CD14-positive monocyte (primary cell): ENCODE data around the gene PIGBOS1. TPM values are rescaled to one million over a fixed set of nuclear protein-coding genes. Genes with fewer than 3 reads are reported as not detected.

Experiments
- DNase-seq, 3 donors: peaks; one replicate each; pipeline ENCODE4 v3.0.0-alpha.2; 2011 to 2022
- H2AFZ ChIP-seq: 2 replicates; pipeline ENCODE4 v1.6.0; 2012; ENCODE audit warnings: mild to moderate bottlenecking, low read depth, low read length, inconsistent platforms; ENCODE audit not compliant: insufficient read depth, poor library complexity, severe bottlenecking
- H3K27ac ChIP-seq, 2 donors: 1 replicate in 1 of 2; 2 replicates in 1 of 2; pipeline ENCODE4 v1.5.1; 2012 to 2013; ENCODE audit warnings: low read length in 2 of 2, control low read depth in 1 of 2, inconsistent platforms in 1 of 2, low read depth in 1 of 2, mild to moderate bottlenecking in 1 of 2
- H3K27me3 ChIP-seq, 2 donors: one replicate each; pipeline versions ENCODE4 v1.6.0 to v1.6.1; 2011 to 2013; ENCODE audit warnings: low read length in 2 of 2; ENCODE audit not compliant: control insufficient read depth in 2 of 2, insufficient read depth in 2 of 2
- H3K36me3 ChIP-seq, 2 donors: replicated peaks in 1 of 2; 1 replicate in 1 of 2; 2 replicates in 1 of 2; pipeline versions ENCODE4 v1.5.1 to v1.6.1; 2012 to 2013; ENCODE audit warnings: low read length in 2 of 2, control low read depth in 1 of 2, inconsistent platforms in 1 of 2, mild to moderate bottlenecking in 1 of 2; ENCODE audit not compliant: insufficient read depth in 2 of 2, control insufficient read depth in 1 of 2
- H3K4me1 ChIP-seq, 2 donors: 1 replicate in 1 of 2; 2 replicates in 1 of 2; pipeline versions ENCODE4 v1.5.1 to v1.6.1; 2012 to 2013; ENCODE audit warnings: low read length in 2 of 2, control low read depth in 1 of 2, inconsistent platforms in 1 of 2, mild to moderate bottlenecking in 1 of 2, moderate library complexity in 1 of 2; ENCODE audit not compliant: insufficient read depth in 2 of 2, control insufficient read depth in 1 of 2
- H3K4me2 ChIP-seq: replicated peaks from 2 replicates; pipeline ENCODE3; 2012; ENCODE audit warnings: low read length, moderate library complexity, mild to moderate bottlenecking; ENCODE audit not compliant: poor library complexity, severe bottlenecking; ENCODE audit errors: extremely low read depth
- H3K4me3 ChIP-seq, 3 experiments: fragments of 200-600 bp in 1 of 3; sonication (generic) in 1 of 3; replicated peaks in 1 of 3; 1 replicate in 2 of 3; 2 replicates in 1 of 3; pipeline ENCODE4 v1.5.1; 2011 to 2013; ENCODE audit warnings: low read length in 3 of 3, mild to moderate bottlenecking in 3 of 3, control low read depth in 2 of 3, low read depth in 2 of 3, inconsistent platforms in 1 of 3, moderate library complexity in 1 of 3
- H3K79me2 ChIP-seq: 2 replicates; pipeline ENCODE4 v1.6.0; 2012; ENCODE audit warnings: mild to moderate bottlenecking, control low read depth, inconsistent platforms, low read length, moderate library complexity; ENCODE audit not compliant: insufficient read depth
- H3K9ac ChIP-seq: 2 replicates; pipeline ENCODE4 v1.6.0; 2017; ENCODE audit warnings: low read length, mild to moderate bottlenecking; ENCODE audit not compliant: insufficient read depth, poor library complexity, severe bottlenecking
- H3K9me3 ChIP-seq, 2 donors: replicated peaks in 1 of 2; 1 replicate in 1 of 2; 2 replicates in 1 of 2; pipeline versions ENCODE4 v1.5.1 to v1.6.1; 2012 to 2013; ENCODE audit warnings: low read length in 2 of 2, control low read depth in 1 of 2; ENCODE audit not compliant: control insufficient read depth in 1 of 2, insufficient read depth in 1 of 2
- H4K20me1 ChIP-seq: 2 replicates; pipeline ENCODE4 v1.6.0; 2012; ENCODE audit warnings: mild to moderate bottlenecking, low read length, control low read depth, moderate library complexity; ENCODE audit not compliant: insufficient read depth
- H3K27ac Mint-ChIP-seq, 7 donors: one replicate each; pipeline ENCODE4 v1.8.0; 2020; ENCODE audit warnings: mild to moderate bottlenecking in 7 of 7, mixed read lengths in 7 of 7, moderate library complexity in 6 of 7, inconsistent platforms in 2 of 7
- H3K27me3 Mint-ChIP-seq, 3 donors: one replicate each; pipeline ENCODE4 v1.8.0; 2021 to 2022; ENCODE audit warnings: low read depth in 3 of 3, mild to moderate bottlenecking in 3 of 3, mixed read lengths in 3 of 3, moderate library complexity in 3 of 3, inconsistent platforms in 1 of 3
- H3K36me3 Mint-ChIP-seq, 2 donors: one replicate each; pipeline ENCODE4 v1.8.0; 2020; ENCODE audit warnings: mixed read lengths in 2 of 2, inconsistent platforms in 1 of 2, mild to moderate bottlenecking in 1 of 2
- H3K4me1 Mint-ChIP-seq: one replicate; pipeline ENCODE4 v1.8.0; 2020; ENCODE audit warnings: mild to moderate bottlenecking, mixed read lengths
- H3K4me3 Mint-ChIP-seq, 2 donors: one replicate each; pipeline ENCODE4 v1.8.0; 2020; ENCODE audit warnings: mild to moderate bottlenecking in 2 of 2, mixed read lengths in 2 of 2, moderate library complexity in 1 of 2
- H3K9me3 Mint-ChIP-seq, 7 donors: one replicate each; pipeline ENCODE4 v1.8.0; 2020 to 2022; ENCODE audit warnings: mixed read lengths in 7 of 7, mild to moderate bottlenecking in 6 of 7, moderate library complexity in 6 of 7, inconsistent platforms in 2 of 7
- WGBS: methylation state at CpG from one replicate; pipeline ENCODE4 v1.1.5; 2013; ENCODE audit warnings: missing lambda C conversion rate; ENCODE audit not compliant: insufficient coverage; 5-methylcytosine and 5-hydroxymethylcytosine counted together
- intact Hi-C, 2 donors: fragments of 100-400 bp; cut with micrococcal nuclease; formaldehyde crosslinking; loops; one replicate each; pipeline versions ENCODE4 v1.15.0 to v1.15.1; 2023
- polyA plus RNA-seq, 3 donors: library from polyadenylated mRNA; depleted of rRNA in 1 of 3; unstranded in 2 of 3; stranded (reverse) in 1 of 3; fragments of 300-500 nt in 2 of 3; fragments of >200 nt in 1 of 3; fragmentation: Illumina TruSeq in 2 of 3; gene quantifications; 1 replicate in 2 of 3; 2 replicates in 1 of 3; pipeline ENCODE4 v1.2.3, GENCODE V29; 2012 to 2021
- TF ChIP-seq, protein P1 (sequence below): fragments of 200-600 bp; IDR thresholded peaks from one replicate; pipeline ENCODE4 v1.8.0; 2022; ENCODE audit warnings: antibody characterized with exemption, mild to moderate bottlenecking

PIGBOS1 gene
- polyA plus RNA-seq, 3 donors = 29.4 to 69.7 (median 67.3) TPM

DNA sequence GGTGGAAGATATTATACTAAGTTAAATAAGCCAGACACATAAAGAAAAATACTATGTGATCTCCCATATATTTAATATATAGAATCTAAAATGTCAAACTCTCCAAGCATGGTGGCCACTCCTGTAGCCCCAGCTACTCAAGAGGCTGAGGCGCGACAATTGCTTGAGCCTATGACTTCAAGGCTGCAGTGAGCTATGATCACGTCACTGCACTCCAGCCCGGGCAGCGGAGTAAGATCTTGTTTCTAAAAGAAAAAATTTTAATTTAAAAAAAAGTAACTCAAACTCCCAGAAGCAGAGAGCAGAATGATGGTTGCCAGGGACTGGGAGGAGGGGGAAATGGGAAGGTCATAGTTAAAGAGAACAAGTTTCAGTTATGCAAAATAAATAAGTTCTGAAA lies 42.6 kb downstream of the PIGBOS1 start:
- no peak for DNase-seq
- peaks cover 0 to 3% of the 10 kb centered on the region in 2 donors for H3K36me3 ChIP-seq
- Mint-ChIP-seq H3K9me3 (peaks cover 0 to 2% (median 0%) of the 10 kb centered on the region in 7 donors), H3K4me1 (peaks cover 77% of the 10 kb centered on the region), H3K27me3 (no peaks in the 10 kb centered on the region), H3K4me3 (no peak overlapping the region), H3K36me3 (peaks cover 34 to 38% of the 10 kb centered on the region in 2 donors), H3K27ac (peak overlapping the region in 6 of 7 donors; percentile 78 to 97 (median 91))
- intact Hi-C loops = no loop called here
- WGBS = no CpG with 5 or more reads among the region's 5 CpGs
- H3K9ac ChIP-seq = no peak overlapping the region
- H4K20me1 ChIP-seq = peaks cover 24% of the 10 kb centered on the region
- peaks cover 60 to 74% of the 10 kb centered on the region in 2 donors for H3K4me1 ChIP-seq
- H3K9me3 ChIP-seq = no peaks in the 10 kb centered on the region
- peaks cover 100% of the 10 kb centered on the region for H3K79me2 ChIP-seq
- TF ChIP-seq, protein P1, sequence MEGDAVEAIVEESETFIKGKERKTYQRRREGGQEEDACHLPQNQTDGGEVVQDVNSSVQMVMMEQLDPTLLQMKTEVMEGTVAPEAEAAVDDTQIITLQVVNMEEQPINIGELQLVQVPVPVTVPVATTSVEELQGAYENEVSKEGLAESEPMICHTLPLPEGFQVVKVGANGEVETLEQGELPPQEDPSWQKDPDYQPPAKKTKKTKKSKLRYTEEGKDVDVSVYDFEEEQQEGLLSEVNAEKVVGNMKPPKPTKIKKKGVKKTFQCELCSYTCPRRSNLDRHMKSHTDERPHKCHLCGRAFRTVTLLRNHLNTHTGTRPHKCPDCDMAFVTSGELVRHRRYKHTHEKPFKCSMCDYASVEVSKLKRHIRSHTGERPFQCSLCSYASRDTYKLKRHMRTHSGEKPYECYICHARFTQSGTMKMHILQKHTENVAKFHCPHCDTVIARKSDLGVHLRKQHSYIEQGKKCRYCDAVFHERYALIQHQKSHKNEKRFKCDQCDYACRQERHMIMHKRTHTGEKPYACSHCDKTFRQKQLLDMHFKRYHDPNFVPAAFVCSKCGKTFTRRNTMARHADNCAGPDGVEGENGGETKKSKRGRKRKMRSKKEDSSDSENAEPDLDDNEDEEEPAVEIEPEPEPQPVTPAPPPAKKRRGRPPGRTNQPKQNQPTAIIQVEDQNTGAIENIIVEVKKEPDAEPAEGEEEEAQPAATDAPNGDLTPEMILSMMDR = no peak
- no peak overlapping the region for H2AFZ ChIP-seq
- no peaks in the 10 kb centered on the region for H3K27me3 ChIP-seq
- H3K4me3 ChIP-seq = no peak overlapping the region
- no peak overlapping the region for H3K4me2 ChIP-seq
- H3K27ac ChIP-seq = peak overlapping the region in 1 of 2 donors; percentile 76

DNA sequence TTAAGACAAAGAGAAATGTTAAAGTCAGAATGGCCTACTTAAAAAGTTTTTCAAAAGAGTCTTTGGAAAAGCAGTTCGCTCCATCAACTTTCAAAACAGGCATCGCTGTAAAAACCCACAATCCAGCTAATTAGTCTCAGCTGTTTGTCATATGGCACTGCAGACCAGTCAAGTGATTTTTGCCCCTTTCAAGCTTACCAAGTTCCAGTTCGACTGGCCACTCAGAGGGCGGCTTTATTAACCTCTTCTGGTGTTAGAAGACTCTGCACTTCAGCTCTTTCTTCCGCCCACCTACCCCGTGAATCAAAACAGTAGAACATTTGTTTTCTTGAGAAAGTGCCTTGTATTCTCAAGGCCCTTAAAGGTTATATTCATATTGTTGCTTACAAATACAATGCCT lies 48.6 kb downstream of the PIGBOS1 start:
- DNase-seq = no peak
- intact Hi-C loops = no loop called here
- H3K9me3 Mint-ChIP-seq = peaks cover 0 to 2% (median 0%) of the 10 kb centered on the region in 7 donors
- H3K36me3 Mint-ChIP-seq = peaks cover 50 to 61% of the 10 kb centered on the region in 2 donors
- peak overlapping the region; percentile 35 to 97 (median 81) for H3K27ac Mint-ChIP-seq
- Histone ChIP-seq H3K36me3 (peaks cover 9 to 44% of the 10 kb centered on the region in 2 donors), H4K20me1 (peaks cover 5% of the 10 kb centered on the region), H3K9ac (no peak overlapping the region), H3K4me1 (peaks cover 45 to 54% of the 10 kb centered on the region in 2 donors), H2AFZ (no peak overlapping the region), H3K9me3 (no peaks in the 10 kb centered on the region), H3K27me3 (no peaks in the 10 kb centered on the region), H3K4me3 (no peak overlapping the region), H3K27ac (peak overlapping the region in 1 of 2 donors; percentile 92), H3K4me2 (no peak overlapping the region), H3K79me2 (peaks cover 95% of the 10 kb centered on the region)
- no peaks in the 10 kb centered on the region for H3K27me3 Mint-ChIP-seq
- TF ChIP-seq, protein P1 = no peak
- H3K4me1 Mint-ChIP-seq = peaks cover 79% of the 10 kb centered on the region
- 100% methylated on average over 2 of the region's 6 CpGs for WGBS
- H3K4me3 Mint-ChIP-seq = no peak overlapping the region
